Measurements from ENCODE around the gene ASB2. TPM values are rescaled to one million over a fixed set of nuclear protein-coding genes. Genes with fewer than 3 reads are reported as not detected.
A peak's percentile ranks its signal among the peaks of the same experiment; 100 is the strongest.

ASB2 gene
- total RNA-seq, 2 experiments from 2014 or later = 2.4 to 2.5 TPM

DNA sequence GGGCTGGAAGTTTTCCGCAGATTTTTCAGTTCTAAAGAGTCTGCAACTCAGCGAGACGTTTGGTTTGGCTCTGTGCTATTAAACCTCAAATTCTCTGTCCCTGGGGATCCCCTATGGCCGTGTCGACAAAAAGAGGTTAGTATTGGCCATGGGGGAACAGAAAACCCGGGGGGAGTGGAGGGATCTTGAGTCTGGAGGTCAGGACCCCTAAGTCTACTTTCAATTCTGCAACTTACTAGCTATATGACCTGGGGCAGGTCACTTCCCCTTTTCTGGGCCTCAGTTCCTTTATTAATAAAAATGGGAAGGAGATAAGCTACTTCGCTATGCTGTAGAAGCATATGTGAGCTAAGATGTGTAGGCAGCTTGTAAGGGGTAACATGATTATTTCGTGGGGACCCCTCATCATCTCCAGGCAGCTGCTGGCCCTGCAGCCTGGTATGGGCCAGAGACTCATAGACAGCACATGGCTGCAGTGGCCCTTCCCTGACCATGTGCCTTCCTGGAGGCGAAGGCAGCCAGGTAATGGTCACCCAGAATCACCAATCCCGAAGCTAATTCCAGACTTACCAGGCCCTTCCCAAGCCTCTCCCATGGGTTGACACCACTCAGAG, 8.6 kb downstream of the ASB2 start:
- CTCF ChIA-PET = interaction anchor here (0.6 to 13.8 kb wide), 11 partner anchors 8 to 175 kb away, joined by 3 to 316 read pairs (median 4); partner anchors contain the start of gene ASB2
- intact Hi-C loops (cut with micrococcal nuclease) = no loop called here
- DNase-seq = no peak
- Mint-ChIP-seq H3K9me3 (peaks cover 3% of the 10 kb centered on the region), H3K36me3 (ENCODE audit: low read depth) (no peaks in the 10 kb centered on the region), H3K27ac (no peak overlapping the region), H3K4me3 (no peak overlapping the region), H3K27me3 (ENCODE audit: low read depth) (peaks cover 2% of the 10 kb centered on the region), H3K4me1 (ENCODE audit: low read depth) (peaks cover 55% of the 10 kb centered on the region)

DNA sequence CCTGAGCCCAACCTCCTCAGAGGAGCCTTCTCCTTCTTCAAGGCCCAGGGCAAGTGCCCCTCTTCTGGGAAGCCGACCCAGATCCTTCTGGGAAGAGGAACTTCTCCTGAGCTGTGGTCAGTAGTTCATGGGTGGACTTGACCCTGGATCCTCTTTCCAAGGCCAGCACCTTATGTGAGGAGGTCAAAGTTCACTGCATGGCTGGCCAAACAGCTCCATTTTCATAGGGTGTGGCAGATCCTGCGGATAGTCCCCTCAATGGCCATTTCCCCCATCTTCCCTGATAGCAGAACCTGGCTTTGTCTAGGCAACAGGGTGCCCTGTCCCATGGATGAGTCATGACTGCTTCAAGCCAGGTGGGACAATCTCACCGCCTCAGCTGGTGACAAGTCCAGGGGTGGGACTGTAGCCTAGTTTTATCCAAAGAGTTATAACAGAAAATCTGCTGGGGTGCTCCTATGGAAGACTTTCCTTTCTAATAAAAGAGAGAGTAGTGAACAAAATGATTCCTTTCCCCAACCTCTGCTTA, 10.4 kb downstream of the ASB2 start:
- CTCF ChIA-PET = interaction anchor here (0.6 to 13.8 kb wide), 2 partner anchors 25 to 84 kb away, joined by 4 to 316 read pairs; no protein-coding TSS in a partner anchor
- Mint-ChIP-seq H3K4me3 (no peak overlapping the region), H3K27ac (no peak overlapping the region), H3K27me3 (ENCODE audit: low read depth) (peaks cover 2% of the 10 kb centered on the region), H3K4me1 (ENCODE audit: low read depth) (peaks cover 57% of the 10 kb centered on the region), H3K9me3 (peaks cover 3% of the 10 kb centered on the region), H3K36me3 (ENCODE audit: low read depth) (no peaks in the 10 kb centered on the region)
- intact Hi-C loops (cut with micrococcal nuclease) = no loop called here
- DNase-seq = no peak

DNA sequence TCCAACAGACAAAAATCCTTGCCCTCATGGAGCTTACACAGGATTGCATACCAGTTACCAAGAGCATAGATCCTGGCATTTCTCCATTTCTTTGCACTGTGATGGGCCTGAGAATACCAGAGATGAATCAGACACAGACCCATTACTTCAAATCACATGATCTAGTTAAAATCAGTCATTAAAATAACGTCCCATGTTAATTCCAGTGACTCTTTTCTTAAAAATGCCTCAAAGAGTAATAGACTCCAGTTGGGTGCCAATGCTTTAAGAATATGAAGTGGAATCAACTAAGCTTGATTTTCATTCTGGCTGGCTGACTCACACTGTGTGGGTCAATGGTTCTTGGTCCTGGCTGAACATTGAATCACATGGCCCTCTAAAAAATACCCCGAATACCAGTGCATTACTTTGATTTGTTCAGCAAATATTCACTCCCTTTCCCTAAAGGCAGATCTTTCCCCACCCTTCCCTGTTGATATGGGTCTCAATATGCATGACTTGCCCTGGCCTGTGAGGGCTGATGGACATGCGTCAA, 11.0 kb downstream of the ASB2 start:
- Mint-ChIP-seq H3K27ac (no peak overlapping the region), H3K4me3 (no peak overlapping the region), H3K36me3 (ENCODE audit: low read depth) (no peaks in the 10 kb centered on the region), H3K4me1 (ENCODE audit: low read depth) (peaks cover 55% of the 10 kb centered on the region), H3K27me3 (ENCODE audit: low read depth) (peaks cover 2% of the 10 kb centered on the region), H3K9me3 (peaks cover 3% of the 10 kb centered on the region)
- DNase-seq = no peak
- CTCF ChIA-PET = interaction anchor here (13.8 kb wide), 1 partner anchor 24 kb away, joined by 316 read pairs; no protein-coding TSS in a partner anchor
- intact Hi-C loops (cut with micrococcal nuclease) = no loop called here

DNA sequence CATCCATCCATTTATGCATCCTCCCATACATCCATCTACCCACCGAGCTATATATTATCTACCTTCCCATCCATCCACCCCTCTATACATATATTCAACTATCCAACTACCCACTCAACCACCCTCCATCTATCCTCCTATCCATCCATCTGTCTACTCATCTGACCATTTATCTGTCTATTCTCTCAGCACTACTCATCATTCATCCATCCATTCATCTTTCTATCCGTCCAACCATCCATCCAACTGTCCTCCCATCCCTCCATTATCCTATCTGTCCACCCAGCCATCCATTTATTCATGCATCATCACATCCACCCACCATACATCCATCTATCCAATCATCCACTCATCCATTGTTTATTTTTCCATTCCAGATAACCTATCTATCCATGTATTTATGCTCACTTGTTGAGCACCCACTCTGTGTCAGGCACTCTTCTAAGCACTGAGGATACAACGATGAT, 11.5 kb downstream of the ASB2 start:
- no peak overlapping the region for H3K27ac Mint-ChIP-seq
- no peak overlapping the region for H3K4me3 Mint-ChIP-seq
- intact Hi-C loops (cut with micrococcal nuclease) = loop anchor here (5.0 kb wide), 3 partner anchors 197 to 758 kb away; partner anchors contain the start of genes GON7 and UBR7

DNA sequence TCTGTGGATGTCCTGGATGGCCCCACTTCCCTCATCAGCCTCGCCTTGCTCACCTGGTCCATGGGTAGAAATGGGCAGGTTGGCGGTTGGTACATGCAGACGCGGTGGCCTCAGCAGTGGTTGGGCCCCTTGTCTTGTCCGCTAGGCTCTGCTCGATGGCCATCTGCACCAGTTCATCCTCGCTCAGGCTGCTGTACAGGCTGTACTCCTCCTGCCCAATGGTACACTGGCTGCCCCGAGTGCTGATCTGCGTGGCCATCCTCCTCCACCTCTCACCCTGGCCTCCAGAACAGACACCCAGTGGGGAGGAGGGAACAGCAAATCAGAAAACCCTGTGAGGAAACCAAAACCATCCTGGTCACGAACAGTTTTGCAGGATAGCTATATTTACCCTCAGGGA, 12.1 kb downstream of the ASB2 start:
- no peak overlapping the region for H3K27ac Mint-ChIP-seq
- CTCF ChIA-PET = interaction anchor here (0.6 to 13.8 kb wide), 3 partner anchors 9 to 47 kb away, joined by 3 to 316 read pairs (median 3); no protein-coding TSS in a partner anchor
- peaks cover 3% of the 10 kb centered on the region for H3K9me3 Mint-ChIP-seq
- H3K36me3 Mint-ChIP-seq (ENCODE audit: low read depth) = no peaks in the 10 kb centered on the region
- H3K4me3 Mint-ChIP-seq = no peak overlapping the region
- intact Hi-C loops (cut with micrococcal nuclease) = loop anchor here (5.0 kb wide), 3 partner anchors 198 to 757 kb away; partner anchors contain the start of genes GON7 and UBR7
- no peak for DNase-seq
- peaks cover 62% of the 10 kb centered on the region for H3K4me1 Mint-ChIP-seq (ENCODE audit: low read depth)
- peaks cover 2% of the 10 kb centered on the region for H3K27me3 Mint-ChIP-seq (ENCODE audit: low read depth)

More for the DNA sequence above, 11.5 kb downstream of the ASB2 start:
- Mint-ChIP-seq H3K4me1 (ENCODE audit: low read depth) (peaks cover 56% of the 10 kb centered on the region), H3K27me3 (ENCODE audit: low read depth) (peaks cover 2% of the 10 kb centered on the region), H3K9me3 (peaks cover 3% of the 10 kb centered on the region), H3K36me3 (ENCODE audit: low read depth) (no peaks in the 10 kb centered on the region)
- DNase-seq = no peak
- CTCF ChIA-PET = interaction anchor here (0.6 to 13.8 kb wide), 3 partner anchors 10 to 46 kb away, joined by 3 to 316 read pairs (median 3); no protein-coding TSS in a partner anchor

DNA sequence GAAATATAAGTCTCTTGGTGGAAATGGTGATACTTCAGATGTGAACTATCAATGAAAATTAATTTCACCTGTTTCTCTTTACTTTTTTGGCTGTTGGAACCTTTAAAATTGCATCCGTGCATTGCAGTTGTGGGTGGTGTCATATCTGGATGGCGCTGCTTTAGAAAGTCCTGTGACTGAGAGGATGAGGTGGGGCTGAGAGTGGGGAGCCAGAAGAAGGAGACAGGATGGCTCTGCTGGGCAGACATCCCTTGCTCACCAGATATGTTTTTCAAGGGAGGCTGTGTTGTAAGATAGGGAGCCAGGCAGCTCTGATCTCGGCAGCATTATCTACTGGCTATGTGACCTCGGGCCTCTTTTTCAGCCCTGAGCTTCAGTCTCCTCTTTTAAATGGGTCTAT, 12.7 kb downstream of the ASB2 start:
- Mint-ChIP-seq H3K4me3 (no peak overlapping the region), H3K36me3 (ENCODE audit: low read depth) (no peaks in the 10 kb centered on the region), H3K4me1 (ENCODE audit: low read depth) (peaks cover 64% of the 10 kb centered on the region), H3K27me3 (ENCODE audit: low read depth) (no peaks in the 10 kb centered on the region), H3K27ac (peak overlapping the region; percentile 86), H3K9me3 (peaks cover 3% of the 10 kb centered on the region)
- intact Hi-C loops (cut with micrococcal nuclease) = loop anchor here (5.0 kb wide), 3 partner anchors 199 to 756 kb away; partner anchors contain the start of genes GON7 and UBR7
- CTCF ChIA-PET = interaction anchor here (1.0 to 13.8 kb wide), 3 partner anchors 9 to 23 kb away, joined by 3 to 316 read pairs (median 6); no protein-coding TSS in a partner anchor
- no peak for DNase-seq

DNA sequence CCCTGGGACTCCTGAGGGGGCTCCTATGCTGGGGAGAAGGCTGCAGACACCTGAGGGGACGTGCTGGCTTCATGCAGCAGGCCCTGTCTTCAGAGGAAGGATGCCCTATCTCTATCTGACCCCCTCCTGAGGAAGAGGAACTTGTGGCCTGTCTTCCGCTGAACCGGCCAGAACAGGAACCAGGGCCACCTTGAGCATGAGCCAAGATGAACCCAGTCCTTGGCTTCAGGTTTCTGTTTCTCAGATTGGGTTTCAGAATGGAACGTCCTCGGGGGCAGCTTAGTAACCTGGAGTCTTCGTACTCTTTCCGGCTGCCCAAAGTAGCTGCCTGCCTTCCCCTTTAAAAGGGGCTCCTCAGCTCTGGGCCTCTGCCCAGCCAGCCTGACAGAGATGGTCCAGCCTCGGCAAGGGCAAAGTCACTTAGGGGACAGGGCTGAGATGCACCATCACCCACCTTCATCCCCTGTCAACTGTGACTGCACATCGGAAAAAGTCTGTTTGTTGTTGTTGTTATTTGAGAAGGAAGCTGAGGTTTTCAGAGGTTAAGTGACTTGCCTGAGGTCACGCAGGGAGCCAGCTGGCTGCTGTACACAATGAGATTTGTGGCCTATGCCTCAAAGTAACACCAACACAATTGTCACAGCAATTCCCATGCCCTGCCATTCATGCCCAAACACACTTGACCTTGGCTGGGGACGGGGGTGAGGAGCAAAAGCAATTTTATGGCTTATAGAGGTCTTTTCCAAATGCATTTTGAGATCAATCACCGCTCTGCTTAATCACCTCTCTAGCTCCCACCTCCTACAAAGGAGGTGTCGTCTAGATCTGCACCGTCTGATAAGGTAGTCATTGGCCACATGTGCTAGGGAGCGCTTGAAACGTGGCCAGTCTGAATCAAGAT, 13.4 kb downstream of the ASB2 start:
- DNase-seq = peak; percentile 66
- H3K4me3 Mint-ChIP-seq = no peak overlapping the region
- peak overlapping the region; percentile 86 for H3K27ac Mint-ChIP-seq
- peaks cover 3% of the 10 kb centered on the region for H3K9me3 Mint-ChIP-seq
- CTCF ChIA-PET = interaction anchor here (0.8 to 13.8 kb wide), 3 partner anchors 8 to 22 kb away, joined by 4 to 316 read pairs (median 6); no protein-coding TSS in a partner anchor
- H3K27me3 Mint-ChIP-seq (ENCODE audit: low read depth) = no peaks in the 10 kb centered on the region
- intact Hi-C loops (cut with micrococcal nuclease) = loop anchor here (5.0 kb wide), 3 partner anchors 199 to 756 kb away; partner anchors contain the start of genes GON7 and UBR7
- H3K4me1 Mint-ChIP-seq (ENCODE audit: low read depth) = peaks cover 72% of the 10 kb centered on the region
- H3K36me3 Mint-ChIP-seq (ENCODE audit: low read depth) = no peaks in the 10 kb centered on the region

DNA sequence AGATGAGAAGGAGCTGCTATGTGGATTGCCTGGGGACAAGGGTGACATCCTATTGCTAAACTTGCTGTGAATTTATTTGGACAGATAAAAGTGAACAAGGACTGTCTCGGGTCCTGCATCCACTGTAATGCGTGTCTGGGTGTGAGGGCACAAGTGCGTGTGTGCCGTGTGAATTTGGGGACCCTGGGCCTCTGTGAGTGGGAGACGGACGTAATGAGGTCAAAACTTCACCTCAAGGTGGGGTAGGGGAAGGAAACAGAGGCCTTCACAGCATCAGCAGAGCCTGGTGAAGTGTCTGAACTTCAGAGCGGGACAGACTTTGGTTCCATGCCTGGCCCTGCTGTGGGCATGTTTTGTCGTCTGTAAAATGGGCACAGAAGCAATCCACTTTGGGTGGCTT, 14.8 kb downstream of the ASB2 start:
- no peaks in the 10 kb centered on the region for H3K36me3 Mint-ChIP-seq (ENCODE audit: low read depth)
- no peak overlapping the region for H3K4me3 Mint-ChIP-seq
- no peaks in the 10 kb centered on the region for H3K27me3 Mint-ChIP-seq (ENCODE audit: low read depth)
- H3K9me3 Mint-ChIP-seq = peaks cover 3% of the 10 kb centered on the region
- DNase-seq = no peak
- peak overlapping the region; percentile 85 for H3K27ac Mint-ChIP-seq
- CTCF ChIA-PET = interaction anchor here (0.7 to 7.4 kb wide), 6 partner anchors 8 to 39 kb away, joined by 3 to 75 read pairs (median 6); no protein-coding TSS in a partner anchor
- H3K4me1 Mint-ChIP-seq (ENCODE audit: low read depth) = peaks cover 85% of the 10 kb centered on the region
- intact Hi-C loops (cut with micrococcal nuclease) = loop anchor here (5.0 kb wide), 3 partner anchors 201 to 754 kb away; partner anchors contain the start of genes GON7 and UBR7

DNA sequence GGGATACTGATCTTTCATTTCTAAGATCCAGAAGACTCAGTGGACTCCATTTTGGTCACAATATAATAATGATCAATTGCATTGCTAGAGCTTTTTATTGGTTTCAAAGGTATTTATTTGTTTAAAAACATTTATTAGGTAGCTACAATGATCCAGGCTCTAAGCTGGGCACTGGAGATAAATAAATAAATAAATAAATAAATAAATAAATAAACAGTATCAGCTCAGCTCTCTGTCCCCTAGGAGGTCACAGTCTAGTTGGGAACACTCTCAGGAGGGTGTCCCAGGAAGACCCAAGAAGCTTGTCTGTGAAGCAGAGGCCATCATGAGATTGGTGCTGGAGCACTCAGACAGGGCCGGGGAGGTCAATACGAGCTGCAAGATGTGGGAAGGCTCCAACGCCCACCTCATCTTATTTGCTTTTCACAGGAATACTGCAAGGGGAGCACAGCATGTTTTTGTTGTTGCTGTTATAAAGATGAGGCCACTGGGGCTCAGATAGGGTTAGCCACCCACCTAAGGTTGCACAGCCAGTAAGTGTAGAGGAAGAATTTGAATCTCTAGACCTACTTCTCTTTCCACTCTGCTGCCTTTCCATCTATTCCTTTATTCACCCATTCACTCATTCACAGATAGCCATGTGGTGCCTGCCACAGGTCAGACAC, 15.5 kb downstream of the ASB2 start:
- H3K36me3 Mint-ChIP-seq (ENCODE audit: low read depth) = no peaks in the 10 kb centered on the region
- peaks cover 3% of the 10 kb centered on the region for H3K9me3 Mint-ChIP-seq
- intact Hi-C loops (cut with micrococcal nuclease) = loop anchor here (5.0 kb wide), 3 partner anchors 201 to 754 kb away; partner anchors contain the start of genes GON7 and UBR7
- CTCF ChIA-PET = interaction anchor here (0.6 to 7.4 kb wide), 10 partner anchors 9 to 305 kb away, joined by 3 to 75 read pairs (median 6); no protein-coding TSS in a partner anchor
- no peak for DNase-seq
- no peak overlapping the region for H3K4me3 Mint-ChIP-seq
- H3K27ac Mint-ChIP-seq = peak overlapping the region; percentile 99
- H3K4me1 Mint-ChIP-seq (ENCODE audit: low read depth) = peaks cover 90% of the 10 kb centered on the region
- no peaks in the 10 kb centered on the region for H3K27me3 Mint-ChIP-seq (ENCODE audit: low read depth)

DNA sequence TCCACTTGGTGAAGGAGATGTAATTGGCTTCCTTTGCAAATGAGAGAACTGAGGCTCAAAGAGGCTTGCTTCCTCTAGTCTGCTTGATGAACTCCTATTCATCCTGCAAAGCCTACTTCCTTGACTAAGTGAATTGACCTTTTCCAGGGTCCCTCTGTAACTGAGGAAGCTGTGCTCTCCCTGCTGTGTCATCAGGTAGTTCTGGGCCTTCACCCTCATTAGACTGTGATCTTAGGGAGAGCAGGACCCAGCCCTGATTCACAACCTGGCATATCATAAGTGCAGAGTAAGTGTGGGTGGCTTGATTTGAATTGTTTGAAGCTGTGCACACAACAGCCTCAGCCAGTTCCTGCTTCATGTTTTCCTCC, 16.3 kb downstream of the ASB2 start:
- no peaks in the 10 kb centered on the region for H3K27me3 Mint-ChIP-seq (ENCODE audit: low read depth)
- CTCF ChIA-PET = interaction anchor here (0.6 to 7.4 kb wide), 11 partner anchors 8 to 1854 kb away, joined by 3 to 75 read pairs (median 5); partner anchors contain the start of gene ATXN3
- peak overlapping the region; percentile 68 for H3K4me3 Mint-ChIP-seq
- H3K9me3 Mint-ChIP-seq = peaks cover 3% of the 10 kb centered on the region
- peaks cover 95% of the 10 kb centered on the region for H3K4me1 Mint-ChIP-seq (ENCODE audit: low read depth)
- peak overlapping the region; percentile 99 for H3K27ac Mint-ChIP-seq
- H3K36me3 Mint-ChIP-seq (ENCODE audit: low read depth) = no peaks in the 10 kb centered on the region
- peak; percentile 74 for DNase-seq
- intact Hi-C loops (cut with micrococcal nuclease) = loop anchor here (5.0 kb wide), 3 partner anchors 202 to 753 kb away; partner anchors contain the start of genes GON7 and UBR7

All from activated naive CD4-positive, alpha-beta T cell treated with anti-CD3 and anti-CD28 coated beads for 36 hours (primary cell).